ENCODE data around the gene ABHD2.

ABHD2 gene

DNA sequence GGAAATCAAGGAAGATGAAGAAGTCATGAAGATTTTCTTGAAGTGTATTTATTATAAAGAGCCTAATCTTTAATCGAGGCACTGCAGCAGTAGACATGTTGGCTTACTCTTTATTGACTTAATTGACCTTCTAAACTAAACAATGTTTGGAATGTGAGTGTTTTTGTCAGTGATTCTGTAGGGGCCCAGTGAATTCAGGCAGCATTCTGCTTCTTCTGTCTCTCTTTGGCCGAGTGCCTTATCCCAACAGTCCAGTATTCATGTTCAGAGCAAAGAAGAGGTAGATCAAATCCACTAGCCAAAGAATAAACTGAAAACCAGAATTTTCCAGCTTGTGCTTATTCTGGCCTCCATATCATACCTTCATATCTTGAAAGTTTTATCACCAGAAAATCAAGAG is 77.4 kb downstream of the ABHD2 start:
- no peak for DNase-seq (ENCODE audit: low read depth, low spot score)

DNA sequence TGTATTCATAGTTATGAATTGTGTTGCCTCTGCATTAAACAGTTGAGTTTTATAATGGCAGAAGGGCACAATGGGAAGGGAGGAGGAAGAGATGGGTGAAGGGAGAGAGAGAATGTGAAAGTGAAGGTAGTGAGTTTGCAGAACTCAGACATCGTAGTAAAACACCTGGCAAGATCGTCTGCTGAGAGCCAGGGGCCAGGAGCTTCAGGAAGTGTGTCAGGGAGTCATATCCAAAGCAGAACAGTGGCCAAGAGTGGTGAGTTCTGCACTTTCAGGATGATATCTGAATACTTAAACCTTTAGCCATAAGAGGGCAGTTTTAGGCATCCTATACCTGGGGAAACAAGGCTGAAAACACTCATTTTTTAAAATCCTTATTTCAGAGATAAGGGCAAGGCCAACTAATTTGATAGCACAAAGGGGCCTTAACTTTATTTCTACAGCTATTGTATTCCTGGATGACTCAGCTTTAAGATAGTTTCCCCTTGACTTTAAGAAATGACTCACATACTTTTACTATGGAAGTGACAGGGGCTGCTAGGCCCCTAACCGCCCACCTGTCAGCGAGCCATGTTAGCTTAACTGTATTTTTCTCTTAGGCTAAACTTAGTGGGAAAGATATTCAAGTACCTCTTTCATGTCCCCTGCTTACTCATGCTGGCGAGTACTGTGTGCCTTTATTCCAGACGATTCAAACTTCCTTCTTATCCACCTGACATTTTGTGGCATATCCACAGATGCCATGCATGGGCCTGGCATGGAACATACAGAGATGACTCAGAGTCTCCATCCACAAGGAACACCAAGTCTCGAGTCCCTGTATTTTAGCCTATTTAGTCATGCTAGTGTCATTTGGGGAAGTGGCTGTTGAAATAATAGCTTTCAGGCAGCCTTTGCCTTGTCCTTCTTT is 79.3 kb downstream of the ABHD2 start:
- peak; percentile 36 for DNase-seq (ENCODE audit: low read depth, low spot score)

DNA sequence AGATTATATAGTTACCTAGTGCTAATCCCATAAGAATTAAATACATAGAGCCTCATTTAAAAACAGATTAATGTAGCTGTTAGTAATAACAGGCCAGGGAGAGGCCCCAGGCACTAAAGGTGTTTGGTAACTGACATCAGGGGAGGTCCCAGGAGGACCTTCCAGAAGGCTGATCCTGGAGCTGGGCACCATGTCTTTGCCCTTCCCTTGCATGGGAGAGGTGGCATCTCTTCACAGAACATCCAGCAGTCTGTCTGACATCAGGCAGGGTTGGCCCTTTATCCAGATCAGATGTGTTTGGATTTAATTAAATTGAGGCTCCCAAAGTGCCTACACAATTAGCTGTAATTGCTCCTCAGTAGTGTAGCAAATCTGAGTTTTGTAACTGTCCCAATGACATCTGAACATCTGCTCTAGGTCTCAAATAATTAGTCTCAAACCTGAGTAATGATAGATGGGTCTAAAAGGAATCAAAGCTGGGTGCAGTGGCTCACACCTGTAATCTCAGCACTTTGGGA is 80.1 kb downstream of the ABHD2 start:
- no peak for DNase-seq (ENCODE audit: low read depth, low spot score)

DNA sequence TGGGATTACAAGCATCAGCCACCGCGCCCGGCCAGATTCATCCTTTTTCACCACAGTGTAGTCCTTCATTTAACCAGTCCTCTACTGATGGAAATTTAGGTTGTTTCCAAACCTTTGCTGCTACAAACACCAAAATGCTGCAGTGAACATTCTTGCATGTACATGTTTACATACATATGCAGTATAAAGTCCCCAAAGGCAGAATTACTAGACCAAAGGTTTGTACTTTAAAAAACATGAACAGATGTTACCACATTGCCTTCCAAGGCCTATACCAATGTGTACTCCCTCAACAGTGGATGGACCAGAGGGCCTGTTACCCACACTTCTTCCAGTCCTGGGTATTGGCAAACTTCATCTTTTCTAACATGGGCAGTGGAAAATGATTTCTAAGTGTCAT is 82.1 kb downstream of the ABHD2 start:
- no peak for DNase-seq (ENCODE audit: low read depth, low spot score)

DNA sequence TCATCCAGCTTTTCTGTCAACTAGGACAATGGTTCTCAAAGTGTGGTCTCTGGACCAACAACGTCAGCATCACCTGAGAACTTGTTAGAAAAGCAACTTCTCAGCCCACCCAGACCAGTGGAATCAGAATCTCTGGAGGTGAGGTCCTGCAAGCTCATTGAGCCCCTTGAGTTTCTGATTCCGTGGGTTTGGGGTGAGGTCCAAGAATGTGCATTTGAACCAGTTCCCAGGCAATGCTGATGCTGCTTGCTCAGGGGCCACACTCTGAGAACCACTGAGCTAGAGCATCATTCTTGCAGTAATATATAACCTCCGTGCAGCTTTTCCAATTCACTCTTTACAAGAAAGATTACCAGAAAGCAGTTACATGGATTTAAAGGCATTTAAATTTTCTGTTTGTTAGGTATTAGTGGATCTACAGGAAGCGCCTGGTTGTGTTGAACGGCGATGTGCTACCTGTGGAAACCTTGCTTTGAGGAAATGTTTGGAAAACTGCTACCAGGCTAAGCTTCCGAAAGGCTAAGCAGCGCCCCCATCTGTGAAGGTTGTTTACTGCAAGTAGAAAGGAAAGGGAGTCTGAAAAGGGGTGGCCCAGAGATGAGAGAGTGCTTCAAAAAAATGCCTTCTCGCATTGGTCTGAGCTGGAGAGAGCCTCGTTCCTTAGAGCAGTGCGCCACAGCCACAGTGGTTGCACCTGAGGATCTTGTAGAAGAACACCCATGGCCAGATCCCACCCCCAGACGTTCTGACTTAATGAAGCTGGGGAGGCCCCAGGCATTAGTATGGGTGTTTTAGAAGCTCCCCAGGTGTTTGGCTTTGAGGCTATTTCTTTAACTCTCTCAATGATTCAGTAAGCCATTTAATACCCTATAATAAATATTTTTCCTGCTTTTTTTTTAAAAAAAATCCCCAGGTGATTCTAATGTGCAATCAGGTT is 83.1 kb downstream of the ABHD2 start:
- DNase-seq (ENCODE audit: low read depth, low spot score) = no peak

DNA sequence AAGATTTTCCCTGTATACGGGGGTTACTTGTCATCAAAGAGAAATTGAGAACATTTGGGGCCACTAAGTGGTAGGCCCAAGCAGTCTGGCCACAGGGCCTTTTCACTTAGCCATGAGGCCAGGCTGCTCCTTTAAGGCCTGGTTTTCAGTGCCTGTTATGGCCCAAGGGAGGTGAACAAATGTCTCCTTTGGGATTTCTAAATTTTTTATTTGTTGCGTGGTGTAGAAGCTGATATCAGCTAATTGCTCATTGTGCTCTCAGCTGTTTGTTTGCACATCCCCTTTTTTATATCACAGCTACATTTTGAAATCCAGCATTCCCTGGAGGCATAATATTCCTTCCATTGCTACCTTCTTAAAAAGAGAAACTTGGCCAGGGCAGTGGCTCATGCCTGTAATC is 84.7 kb downstream of the ABHD2 start:
- no peak for DNase-seq (ENCODE audit: low read depth, low spot score)

DNA sequence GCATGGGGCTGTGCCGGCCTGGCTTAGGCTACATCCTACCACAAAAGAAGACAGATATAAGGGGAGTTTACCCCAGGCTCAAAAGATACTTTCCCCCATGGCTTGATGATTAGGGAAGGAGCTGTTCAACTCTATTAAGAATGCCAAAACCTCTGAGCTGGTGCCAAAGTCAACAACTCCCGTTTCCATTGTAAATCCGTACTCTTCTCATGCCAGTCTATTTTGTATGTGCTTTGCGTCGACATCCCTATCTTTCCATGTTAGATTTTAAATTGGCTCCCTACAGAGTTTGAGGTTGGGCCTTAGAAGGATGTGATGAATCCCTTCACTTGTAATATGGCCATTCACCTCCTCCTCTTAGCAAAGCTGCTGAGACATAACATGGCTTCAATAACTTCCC is 86.2 kb downstream of the ABHD2 start:
- DNase-seq (ENCODE audit: low read depth, low spot score) = no peak

DNA sequence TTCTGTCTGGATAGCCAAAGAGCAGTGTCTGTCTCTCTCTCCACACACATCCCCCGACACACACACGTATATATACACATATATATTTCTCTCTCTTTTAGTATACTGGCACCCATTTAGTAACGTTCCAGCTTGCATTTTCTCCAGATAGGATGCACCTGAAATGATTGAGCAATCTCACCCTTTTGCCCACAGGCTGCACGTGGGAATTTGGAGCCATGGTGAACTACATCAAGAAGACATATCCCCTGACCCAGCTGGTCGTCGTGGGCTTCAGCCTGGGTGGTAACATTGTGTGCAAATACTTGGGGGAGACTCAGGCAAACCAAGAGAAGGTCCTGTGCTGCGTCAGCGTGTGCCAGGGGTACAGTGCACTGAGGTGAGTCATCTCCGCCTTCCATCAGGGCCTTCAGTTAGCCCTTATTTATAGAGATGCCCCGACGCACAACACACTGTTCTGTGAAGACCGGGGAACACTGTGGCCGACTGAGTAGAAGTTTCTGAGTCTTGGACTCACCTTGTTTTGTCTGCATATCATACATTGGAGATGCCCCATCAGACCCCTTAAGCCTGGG is 87.4 kb downstream of the ABHD2 start:
- no peak for DNase-seq (ENCODE audit: low read depth, low spot score)

DNA sequence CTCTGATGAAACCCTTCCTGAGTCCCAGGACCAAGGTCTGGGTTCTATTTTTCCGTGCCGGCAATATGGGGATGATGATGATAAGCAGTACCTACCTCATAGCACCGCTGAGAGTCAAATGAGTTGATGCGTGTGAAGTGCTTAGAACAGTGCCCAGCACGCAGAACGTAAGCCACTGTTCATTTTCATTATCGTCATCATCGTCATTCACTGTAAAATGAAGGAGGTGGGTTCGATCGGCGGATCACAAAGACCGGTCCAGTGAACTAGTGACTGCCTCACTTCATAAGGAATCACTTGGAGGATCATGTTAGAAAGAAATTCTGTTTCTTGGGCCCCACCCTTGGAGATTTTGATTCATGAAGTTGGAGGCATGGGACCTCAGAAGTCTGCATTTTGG is 88.9 kb downstream of the ABHD2 start:
- no peak for DNase-seq (ENCODE audit: low read depth, low spot score)

DNA sequence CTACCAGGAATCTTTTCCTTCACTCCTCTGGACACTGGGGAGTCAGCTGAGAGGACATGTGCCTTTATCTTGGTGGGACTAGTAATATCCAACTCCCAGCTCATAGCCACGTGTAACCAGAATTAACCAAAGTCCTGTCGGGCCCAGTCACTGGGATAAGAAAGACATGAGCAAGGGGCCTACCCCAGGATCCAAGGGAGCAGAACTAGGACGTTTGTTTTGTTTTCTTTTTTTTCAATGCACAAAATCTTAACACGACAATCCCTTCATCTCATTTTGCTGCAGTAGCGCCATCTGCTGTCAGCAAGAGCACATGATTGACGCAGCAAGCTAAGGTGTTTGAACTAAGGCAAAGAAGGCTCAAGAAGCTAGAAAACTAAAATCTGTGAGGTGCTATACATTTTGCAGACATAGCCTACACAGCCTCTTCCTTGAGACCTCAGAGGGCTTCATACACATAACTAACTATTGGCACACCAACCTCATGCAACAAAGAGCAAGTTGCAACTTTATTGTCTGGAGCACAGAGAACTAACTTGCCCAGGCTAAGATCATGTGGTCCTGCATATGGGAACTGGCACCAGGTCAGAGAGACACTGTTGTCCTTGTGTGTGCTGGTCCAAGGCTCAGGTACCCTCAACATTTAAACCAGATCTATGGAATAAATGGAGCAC is 89.5 kb downstream of the ABHD2 start:
- peak; percentile 41 for DNase-seq (ENCODE audit: low read depth, low spot score)

DNA sequence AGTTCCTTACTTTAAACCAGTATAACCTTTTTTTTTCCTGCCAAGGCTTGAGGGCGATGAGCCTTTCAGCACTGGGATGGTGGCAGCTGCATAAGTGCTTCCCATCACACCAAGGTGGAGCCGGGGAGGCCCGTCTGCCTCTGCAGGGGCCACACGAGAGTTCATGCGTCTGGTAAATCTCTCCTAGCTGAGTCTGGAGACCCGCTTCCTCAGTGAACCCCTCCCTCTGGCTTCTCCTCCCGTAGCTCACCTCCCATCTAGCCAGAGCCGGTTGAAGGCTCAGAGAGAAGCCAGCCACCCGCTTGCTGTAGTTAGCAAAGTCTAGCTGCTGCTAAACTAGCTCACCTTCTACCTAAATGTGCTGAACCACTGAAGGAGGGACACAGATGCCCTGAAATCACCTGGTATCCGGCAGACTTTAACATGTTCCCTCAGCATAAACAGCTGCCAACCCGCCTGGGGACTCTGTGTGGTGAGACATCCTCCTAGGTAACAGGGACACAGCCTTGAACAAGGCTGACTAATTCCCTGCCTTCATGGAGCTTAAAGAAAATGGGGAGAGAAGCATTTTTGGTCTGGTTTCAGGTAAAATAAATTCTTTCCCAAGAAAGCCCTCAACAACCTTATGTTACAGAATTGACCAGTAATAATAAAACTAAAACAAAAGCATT is 90.2 kb downstream of the ABHD2 start:
- DNase-seq (ENCODE audit: low read depth, low spot score) = no peak

DNA sequence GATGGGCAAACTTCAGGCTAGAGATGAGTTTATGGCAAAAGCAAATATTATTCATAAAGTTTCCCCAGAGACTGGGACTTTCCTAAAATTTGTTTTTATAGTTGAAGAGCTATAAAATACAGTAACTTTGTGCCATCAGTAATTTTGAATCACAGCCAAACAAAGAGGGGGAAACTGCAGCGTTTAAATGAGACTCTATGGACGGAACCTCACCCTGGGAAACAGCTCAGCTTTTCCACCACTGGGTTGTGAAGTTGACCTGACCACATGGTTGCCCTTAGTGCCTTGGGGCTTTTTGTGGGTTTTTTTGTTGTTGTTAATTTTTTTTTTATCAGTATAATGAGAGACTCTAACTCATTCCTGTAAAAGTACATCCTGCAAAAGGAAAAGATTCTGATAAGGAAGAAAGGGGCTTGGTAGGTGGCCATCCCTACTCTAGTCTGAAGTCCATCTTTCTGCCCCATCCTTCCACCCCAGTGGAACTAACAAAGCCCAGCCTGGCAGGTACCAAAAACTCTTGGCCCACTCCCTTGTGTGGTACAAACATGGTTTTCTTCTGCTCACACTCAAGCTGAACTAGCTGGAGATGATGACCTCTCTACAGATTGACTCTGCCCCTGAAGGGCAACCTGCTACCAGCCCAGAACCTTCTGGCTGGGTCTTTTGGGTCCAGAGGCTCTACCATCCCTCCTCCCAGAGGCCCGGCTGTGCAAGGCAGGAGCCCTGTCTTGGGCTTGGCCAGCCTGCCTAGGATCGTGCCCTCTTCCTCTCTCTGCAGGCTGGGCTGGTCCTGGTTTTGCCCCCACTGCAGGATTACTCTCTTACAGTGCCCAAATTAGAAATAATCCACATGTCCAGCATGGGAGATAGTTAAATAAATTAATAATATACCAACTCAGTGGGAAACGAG is 92.0 kb downstream of the ABHD2 start:
- DNase-seq (ENCODE audit: low read depth, low spot score) = no peak

DNA sequence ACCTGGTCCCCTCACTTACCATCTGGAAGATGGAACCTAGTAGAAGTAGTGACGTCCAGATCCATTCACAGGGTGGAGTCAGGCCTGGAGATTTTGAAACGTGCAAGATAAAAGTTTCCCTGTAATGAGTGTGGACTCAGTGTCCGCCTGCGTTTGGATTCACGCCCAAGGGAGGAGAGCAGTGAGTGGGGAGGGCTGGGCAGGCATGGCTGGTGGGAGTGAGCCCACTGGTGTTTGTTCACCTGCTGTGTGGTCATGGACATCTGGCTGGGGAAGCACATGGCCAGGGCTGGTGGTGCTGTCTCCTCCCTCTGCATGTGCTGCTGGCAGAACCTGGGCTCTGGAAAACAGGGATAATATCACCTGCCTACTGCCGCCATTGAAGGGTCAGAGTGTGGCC is 96.1 kb downstream of the ABHD2 start:
- no peak for DNase-seq (ENCODE audit: low read depth, low spot score)

DNA sequence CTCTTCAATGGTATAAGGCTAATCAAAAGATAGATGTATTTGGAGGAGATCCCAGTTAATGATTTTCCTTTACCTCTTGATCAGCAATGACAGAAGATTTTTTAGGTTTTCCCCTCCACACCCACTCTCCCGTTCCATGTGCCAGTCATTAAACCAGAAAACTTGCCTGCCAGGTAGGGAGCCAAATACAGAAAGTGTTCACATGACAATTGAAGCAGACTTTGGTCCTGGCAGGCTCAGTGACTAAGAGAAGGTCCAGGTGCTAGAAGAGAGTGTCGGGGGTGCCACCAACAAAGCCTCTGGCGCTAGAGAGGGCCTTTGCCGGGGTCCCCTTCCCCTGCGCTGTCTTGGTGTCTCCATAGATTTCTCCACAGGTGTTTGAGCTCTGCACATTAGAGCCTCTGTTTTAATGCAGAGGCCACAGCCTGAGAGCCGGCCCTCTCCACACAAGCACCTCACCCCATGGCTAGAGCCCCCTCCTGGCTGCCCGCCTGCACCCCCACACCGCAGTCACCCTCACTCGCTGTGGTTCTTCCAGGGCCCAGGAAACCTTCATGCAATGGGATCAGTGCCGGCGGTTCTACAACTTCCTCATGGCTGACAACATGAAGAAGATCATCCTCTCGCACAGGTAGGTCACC is 96.8 kb downstream of the ABHD2 start:
- no peak for DNase-seq (ENCODE audit: low read depth, low spot score)

DNA sequence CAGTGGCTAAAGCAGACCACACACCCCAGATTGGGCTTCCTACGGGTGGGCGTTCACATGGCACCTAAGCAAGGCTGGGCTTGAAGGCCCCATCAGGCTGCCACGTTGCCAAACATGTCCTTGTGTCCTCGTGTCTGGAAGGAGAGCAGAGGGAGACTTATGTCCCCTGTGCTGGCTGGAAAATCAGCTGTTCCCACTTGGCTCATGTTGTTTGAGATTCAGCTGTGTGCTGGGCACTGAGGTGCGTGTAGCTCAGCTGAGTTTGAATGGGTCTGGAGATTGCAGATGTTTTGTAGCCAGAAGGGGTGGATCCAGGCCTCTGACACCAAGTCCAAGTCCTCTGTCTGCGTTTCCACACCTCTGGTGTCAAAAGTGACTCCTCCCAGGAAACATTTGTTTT is 98.5 kb downstream of the ABHD2 start:
- DNase-seq (ENCODE audit: low read depth, low spot score) = no peak

DNA sequence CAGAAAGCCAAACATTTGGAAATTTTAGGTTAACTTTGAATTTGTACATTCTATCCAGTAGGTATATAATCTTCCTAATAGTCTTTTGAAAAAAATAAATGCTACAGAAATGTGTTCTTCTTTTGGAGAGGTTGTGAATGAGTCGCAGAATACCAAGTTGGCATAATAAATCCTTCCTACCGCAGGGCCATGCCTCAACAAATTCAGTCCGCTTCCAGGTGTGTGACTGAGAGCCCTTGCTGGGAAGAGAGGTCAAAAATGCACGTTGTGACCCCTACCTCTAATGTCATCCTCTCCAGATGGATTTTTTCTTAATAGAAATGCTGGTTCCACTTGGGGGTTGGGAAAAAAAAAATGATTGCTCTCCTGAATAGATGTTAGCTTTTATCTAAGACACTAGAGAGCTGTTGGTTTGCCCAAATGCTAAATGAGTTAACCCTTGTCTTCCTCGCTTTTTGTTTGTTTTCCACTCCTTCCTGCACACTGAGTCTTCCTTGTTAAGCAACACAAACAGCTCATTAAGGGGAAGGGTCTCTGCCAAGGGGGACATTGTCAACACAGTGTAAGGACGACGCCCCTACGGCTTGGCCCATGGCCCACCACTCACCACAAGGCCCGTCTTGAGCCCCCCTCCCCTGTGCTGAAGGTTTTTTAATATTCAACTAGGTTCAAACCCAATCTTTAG is 99.2 kb downstream of the ABHD2 start:
- no peak for DNase-seq (ENCODE audit: low read depth, low spot score)

DNA sequence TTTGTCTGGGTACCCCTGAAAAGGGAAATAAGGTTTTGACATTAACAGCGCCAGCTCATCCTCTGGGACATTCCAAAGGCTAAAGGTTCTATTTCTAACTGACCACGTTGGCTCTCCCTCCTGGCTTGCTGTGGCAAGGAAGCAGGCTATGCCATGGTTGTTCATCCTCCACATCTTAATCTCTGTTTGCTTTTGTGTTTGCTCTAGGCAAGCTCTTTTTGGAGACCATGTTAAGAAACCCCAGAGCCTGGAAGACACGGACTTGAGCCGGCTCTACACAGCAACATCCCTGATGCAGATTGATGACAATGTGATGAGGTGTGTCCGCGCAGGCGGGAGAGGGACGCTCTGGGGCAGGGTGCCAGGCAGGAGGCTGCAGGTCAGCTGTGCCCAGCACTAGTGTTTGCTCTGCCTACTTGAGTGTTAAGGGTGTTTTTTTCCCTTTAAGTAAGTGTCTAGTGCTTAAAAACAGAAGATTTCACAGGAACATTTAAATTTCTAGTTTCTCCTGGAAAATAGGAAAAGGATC is 99.8 kb downstream of the ABHD2 start:
- DNase-seq (ENCODE audit: low read depth, low spot score) = no peak

DNA sequence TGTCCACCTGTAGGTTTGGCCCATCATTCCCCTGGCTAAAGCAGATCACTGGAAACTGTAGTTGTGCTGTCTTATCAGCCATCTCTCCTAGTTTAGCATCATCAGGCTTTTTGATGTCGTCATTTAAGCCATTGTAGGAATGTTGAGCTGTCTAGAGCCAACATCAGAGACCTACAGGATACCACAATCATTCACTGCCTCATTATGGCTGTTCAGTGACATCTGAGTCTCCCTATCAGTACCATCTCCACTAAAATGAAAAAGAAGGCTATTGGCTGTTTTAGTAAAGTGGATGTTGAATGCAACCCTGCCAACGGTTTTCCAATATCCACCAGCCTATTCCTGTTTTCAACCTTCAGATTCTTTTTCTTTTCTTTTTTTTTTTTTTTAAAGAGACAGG is 103.9 kb downstream of the ABHD2 start:
- no peak for DNase-seq (ENCODE audit: low read depth, low spot score)

DNA sequence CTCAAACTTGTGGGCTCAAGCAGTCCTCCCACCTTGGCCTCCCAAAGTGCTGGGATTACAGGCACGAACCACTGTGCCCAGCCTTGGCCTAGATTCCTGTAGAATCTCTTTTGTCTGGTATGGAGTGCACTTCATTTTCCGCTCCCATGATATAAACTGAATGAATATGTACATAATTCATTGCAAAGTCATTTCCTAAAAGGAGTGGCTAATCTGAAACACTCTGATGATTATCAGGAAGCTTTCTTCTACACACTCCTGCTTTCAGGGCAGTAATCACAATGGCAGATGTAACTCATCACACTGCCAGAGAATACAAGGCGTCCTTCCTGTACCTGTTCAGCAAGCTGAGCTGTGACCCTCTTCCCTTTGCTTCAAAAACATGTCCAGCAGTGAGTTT is 104.5 kb downstream of the ABHD2 start:
- no peak for DNase-seq (ENCODE audit: low read depth, low spot score)

Data from activated naive CD8-positive, alpha-beta T cell treated with anti-CD3 and anti-CD28 coated beads, Interleukin-2, amount 50 U/mL, for 16 hours (primary cell).